Rectal smooth muscle tissue (tissue), 1 donor: Measurements from ENCODE around the gene BPNT1.

Experiments used
- H3K27ac ChIP-seq: one replicate; pipeline ENCODE4 v1.7.0; 2013; ENCODE audit warnings: low read depth, low read length, inconsistent platforms
- H3K27me3 ChIP-seq: one replicate; pipeline ENCODE4 v1.7.0; 2013; ENCODE audit warnings: low read length; ENCODE audit not compliant: control insufficient read depth, insufficient read depth
- H3K36me3 ChIP-seq: one replicate; pipeline ENCODE4 v1.7.0; 2013; ENCODE audit warnings: low read length; ENCODE audit not compliant: control insufficient read depth, insufficient read depth
- H3K4me1 ChIP-seq: one replicate; pipeline ENCODE4 v1.7.0; 2013; ENCODE audit warnings: low read length; ENCODE audit not compliant: control insufficient read depth, insufficient read depth
- H3K4me3 ChIP-seq: one replicate; pipeline ENCODE4 v1.7.0; 2013; ENCODE audit warnings: low read length
- H3K9ac ChIP-seq: one replicate; pipeline ENCODE4 v1.7.0; 2013; ENCODE audit warnings: low read length

Gene BPNT1, protein sequence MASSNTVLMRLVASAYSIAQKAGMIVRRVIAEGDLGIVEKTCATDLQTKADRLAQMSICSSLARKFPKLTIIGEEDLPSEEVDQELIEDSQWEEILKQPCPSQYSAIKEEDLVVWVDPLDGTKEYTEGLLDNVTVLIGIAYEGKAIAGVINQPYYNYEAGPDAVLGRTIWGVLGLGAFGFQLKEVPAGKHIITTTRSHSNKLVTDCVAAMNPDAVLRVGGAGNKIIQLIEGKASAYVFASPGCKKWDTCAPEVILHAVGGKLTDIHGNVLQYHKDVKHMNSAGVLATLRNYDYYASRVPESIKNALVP

DNA sequence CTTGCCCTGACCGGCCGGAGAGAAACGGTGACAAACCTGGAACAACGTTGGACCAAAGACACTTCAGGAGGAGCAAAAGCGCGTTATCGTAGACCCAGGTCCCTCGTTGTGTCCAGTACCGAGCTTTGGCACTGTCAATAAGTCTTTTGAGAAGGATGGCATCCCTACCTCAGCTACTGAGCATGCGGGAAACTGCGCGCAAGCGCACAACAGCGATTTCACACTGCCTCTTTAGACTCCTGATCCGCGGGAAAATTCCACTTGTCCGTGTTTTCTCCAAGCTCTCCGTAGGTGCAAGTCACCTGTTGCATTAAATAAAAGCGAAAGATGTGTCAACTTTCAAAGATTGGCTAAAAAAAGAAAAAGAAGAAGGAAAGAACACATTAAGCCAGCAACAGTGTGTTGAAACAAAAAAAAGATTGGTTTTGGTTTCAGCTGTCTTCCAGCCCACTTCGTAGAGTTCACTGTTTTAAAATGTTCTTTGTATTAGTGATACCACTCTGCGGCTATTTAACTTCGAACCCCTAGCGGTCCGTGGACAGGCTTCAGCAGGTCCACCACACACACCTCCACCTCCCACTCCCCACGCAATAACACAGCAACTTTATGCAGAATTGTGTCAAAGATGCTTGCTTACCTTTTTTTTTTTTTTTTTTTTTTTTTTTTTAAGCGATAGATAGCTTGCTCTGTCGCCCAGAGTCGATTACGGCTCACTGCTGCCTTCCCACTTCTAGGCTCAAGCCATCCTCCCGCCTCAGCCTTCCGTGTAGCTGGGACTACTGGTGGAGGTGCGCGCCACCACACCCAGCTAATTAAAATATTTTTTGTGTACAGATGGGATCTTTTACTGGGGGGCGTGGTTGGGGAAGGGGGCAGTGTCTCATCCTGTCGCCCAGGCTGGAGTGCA, at the start of gene BPNT1:
BPNT1 (minus strand) TSS at position 139 of the 907 bp plus-strand sequence. CDS start 9,942 bp downstream, outside the sequence.
- Histone ChIP-seq H3K27ac (no peak within 1 kb of the TSS), H3K27me3 (no peaks in the 10 kb centered on the region), H3K4me3 (peak within 1 kb of the TSS; percentile 74), H3K9ac (peak within 1 kb of the TSS; percentile 10), H3K36me3 (no peaks in the 10 kb centered on the region), H3K4me1 (no peaks in the 10 kb centered on the region)

DNA sequence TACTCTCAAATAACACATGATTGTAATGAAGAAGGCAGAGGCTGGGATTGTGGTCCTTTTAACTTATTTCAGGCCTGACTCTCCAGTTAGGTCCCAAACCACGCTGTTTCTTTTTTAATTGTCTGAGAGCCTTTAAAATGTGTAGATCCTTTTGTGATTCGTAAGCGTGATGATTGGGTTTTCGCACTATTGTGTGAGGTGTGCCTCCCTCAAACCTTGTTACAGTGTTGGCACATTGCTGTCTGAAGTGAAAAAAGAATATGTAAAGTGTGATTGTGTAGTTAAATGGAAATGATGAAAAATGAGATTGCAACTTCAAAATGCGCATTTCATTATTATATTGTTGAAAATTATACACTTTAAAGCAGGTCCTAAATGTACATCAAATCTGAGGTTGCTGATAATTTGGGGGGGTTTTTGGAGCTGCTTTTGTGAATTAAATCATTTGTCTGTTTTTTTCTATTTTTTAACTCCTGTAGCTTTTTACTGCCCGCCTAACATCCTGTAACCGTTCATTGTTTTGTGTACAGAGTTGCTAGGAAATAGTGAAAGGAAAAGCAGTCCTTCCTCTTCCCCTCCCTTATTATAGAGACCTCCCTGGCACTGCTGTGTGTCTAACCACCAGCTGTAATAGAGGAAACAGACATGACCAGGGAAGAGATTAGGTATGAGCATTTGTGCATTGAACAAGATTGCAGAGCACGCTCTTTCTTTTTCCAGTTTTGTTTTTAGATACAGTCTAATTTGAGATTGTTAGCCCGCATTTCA, 47.6 kb upstream of the BPNT1 start:
- H3K4me3 ChIP-seq, result no peak overlapping the region
- no peaks in the 10 kb centered on the region for H3K27me3 ChIP-seq
- H3K36me3 ChIP-seq, result peaks cover 28% of the 10 kb centered on the region
- H3K27ac ChIP-seq, result no peak overlapping the region
- no peaks in the 10 kb centered on the region for H3K4me1 ChIP-seq
- no peak overlapping the region for H3K9ac ChIP-seq

DNA sequence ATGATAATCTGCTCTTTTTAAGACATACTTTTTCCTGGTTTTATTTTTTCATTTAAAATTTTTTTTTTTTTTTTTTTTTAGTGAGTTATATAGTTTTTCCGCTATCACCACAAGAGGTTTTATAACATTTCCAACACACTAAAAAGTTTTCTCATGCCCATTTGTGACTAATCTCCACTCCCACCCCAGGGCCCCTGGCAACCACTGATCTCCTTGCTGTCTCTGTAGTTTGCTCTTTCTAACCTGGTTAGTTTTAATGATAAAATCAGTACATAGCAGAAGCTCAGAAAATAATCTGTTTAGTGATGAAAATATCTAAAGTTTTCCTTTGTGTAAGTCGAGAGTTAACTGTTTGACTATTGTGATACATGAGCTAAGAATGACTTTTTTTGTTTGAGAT, 46.2 kb upstream of the BPNT1 start:
- no peak overlapping the region for H3K9ac ChIP-seq
- H3K4me1 ChIP-seq, result no peaks in the 10 kb centered on the region
- H3K36me3 ChIP-seq, result peaks cover 19% of the 10 kb centered on the region
- H3K27me3 ChIP-seq, result no peaks in the 10 kb centered on the region
- no peak overlapping the region for H3K4me3 ChIP-seq
- no peak overlapping the region for H3K27ac ChIP-seq

GRCh38 chr1:220129479-220130210, 40.1 kb upstream of the BPNT1 start:
- H3K27ac ChIP-seq, result no peak overlapping the region
- H3K36me3 ChIP-seq, result peaks cover 19% of the 10 kb centered on the region
- H3K4me1 ChIP-seq, result no peaks in the 10 kb centered on the region
- no peak overlapping the region for H3K9ac ChIP-seq
- no peaks in the 10 kb centered on the region for H3K27me3 ChIP-seq
- H3K4me3 ChIP-seq, result no peak overlapping the region

DNA sequence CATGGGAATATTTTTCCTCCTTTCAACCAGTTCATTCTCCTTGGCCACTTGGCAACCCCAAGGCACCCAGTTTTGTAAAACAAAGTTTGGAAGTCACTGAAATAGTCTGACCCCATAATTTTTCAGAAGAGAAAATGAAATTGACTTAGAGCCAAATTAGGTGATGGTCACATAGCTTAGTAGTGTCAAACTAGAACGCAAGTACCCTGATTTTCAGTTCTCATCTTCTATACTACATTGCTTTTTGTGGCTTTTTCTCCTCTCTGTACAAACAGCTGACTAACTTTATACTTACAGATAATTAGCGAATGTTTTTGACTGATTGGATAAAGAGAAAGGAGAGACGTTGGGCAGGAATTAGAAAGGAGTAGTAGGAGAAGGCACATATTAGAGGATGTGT, 37.5 kb upstream of the BPNT1 start:
- Histone ChIP-seq H3K27ac (no peak overlapping the region), H3K4me3 (no peak overlapping the region), H3K27me3 (no peaks in the 10 kb centered on the region), H3K4me1 (peaks cover 3% of the 10 kb centered on the region), H3K36me3 (peaks cover 16% of the 10 kb centered on the region), H3K9ac (no peak overlapping the region)

DNA sequence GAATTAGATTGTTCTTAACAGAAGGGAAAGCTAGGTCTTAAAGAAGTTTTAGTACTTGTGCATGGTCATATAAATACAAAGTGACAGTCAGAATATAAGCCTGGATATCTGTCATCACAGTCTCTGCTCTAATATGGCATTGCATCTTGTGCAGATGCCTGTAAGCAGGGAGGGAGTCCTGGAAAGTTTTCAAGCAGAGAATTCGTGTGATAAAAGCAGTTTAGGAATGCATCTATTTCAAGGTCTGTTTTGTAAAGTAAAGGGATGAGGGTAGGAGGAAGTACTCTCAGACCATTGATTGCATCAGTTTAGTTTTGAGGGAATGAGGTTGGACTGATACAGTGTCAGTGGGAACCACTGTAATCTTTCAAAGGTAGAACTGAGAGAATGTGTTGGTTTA, 35.0 kb upstream of the BPNT1 start:
- Histone ChIP-seq H3K4me1 (peaks cover 3% of the 10 kb centered on the region), H3K9ac (no peak overlapping the region), H3K27ac (no peak overlapping the region), H3K27me3 (no peaks in the 10 kb centered on the region), H3K4me3 (no peak overlapping the region), H3K36me3 (peaks cover 13% of the 10 kb centered on the region)

- H3K27me3 ChIP-seq, result no peaks in the 10 kb centered on the region
- H3K4me1 ChIP-seq, result peaks cover 3% of the 10 kb centered on the region
- H3K9ac ChIP-seq, result no peak overlapping the region
- H3K27ac ChIP-seq, result no peak overlapping the region
- H3K4me3 ChIP-seq, result no peak overlapping the region
- peaks cover 10% of the 10 kb centered on the region for H3K36me3 ChIP-seq
These were observed 34.3 kb upstream of the BPNT1 start for GRCh38 chr1:220123889-220124288.

- Histone ChIP-seq H3K27me3 (no peaks in the 10 kb centered on the region), H3K4me3 (no peak overlapping the region), H3K9ac (no peak overlapping the region), H3K4me1 (peaks cover 3% of the 10 kb centered on the region), H3K27ac (no peak overlapping the region), H3K36me3 (peaks cover 6% of the 10 kb centered on the region)
These were observed 33.5 kb upstream of the BPNT1 start for GRCh38 chr1:220123066-220123465.

GRCh38 chr1:220121791-220122530, 32.4 kb upstream of the BPNT1 start:
- Histone ChIP-seq H3K9ac (no peak overlapping the region), H3K27ac (no peak overlapping the region), H3K27me3 (no peaks in the 10 kb centered on the region), H3K4me3 (no peak overlapping the region), H3K4me1 (peaks cover 3% of the 10 kb centered on the region), H3K36me3 (no peaks in the 10 kb centered on the region)

- no peak overlapping the region for H3K9ac ChIP-seq
- no peaks in the 10 kb centered on the region for H3K4me1 ChIP-seq
- no peaks in the 10 kb centered on the region for H3K27me3 ChIP-seq
- H3K36me3 ChIP-seq, result peaks cover 9% of the 10 kb centered on the region
- H3K4me3 ChIP-seq, result no peak overlapping the region
- H3K27ac ChIP-seq, result no peak overlapping the region
These were observed 29.5 kb upstream of the BPNT1 start for GRCh38 chr1:220119043-220119512.

DNA sequence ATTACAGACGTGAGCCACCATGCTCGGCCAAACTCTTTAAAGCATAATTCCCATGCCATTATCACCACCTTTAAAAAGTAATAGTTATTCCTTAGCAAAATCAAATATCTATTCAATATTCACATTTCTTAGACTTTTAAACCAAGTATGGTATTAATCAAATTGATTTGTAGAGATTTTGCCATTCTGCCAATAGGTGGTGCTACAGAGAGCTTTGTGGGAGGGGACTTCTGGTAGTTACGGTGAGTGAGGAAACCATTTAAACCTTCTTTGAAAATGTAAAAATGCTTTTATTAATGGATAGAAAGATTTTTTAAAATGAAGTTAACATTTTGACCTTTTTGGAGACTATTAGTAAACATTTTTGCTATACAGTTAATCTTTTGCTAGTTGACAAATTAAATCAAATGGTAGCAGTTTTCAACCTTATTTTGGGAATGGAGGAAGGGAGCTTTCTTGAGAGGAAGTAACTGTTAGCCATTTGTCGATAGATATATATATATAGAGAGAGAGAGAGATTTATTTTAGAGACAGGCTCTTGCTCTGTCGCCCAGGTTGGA, 23.6 kb upstream of the BPNT1 start:
- no peaks in the 10 kb centered on the region for H3K4me1 ChIP-seq
- H3K27ac ChIP-seq, result no peak overlapping the region
- no peak overlapping the region for H3K9ac ChIP-seq
- no peak overlapping the region for H3K4me3 ChIP-seq
- no peaks in the 10 kb centered on the region for H3K27me3 ChIP-seq
- peaks cover 21% of the 10 kb centered on the region for H3K36me3 ChIP-seq
